Prostate gland (tissue), 2 donors: ENCODE measurements around the gene ZFP62. TPM values are rescaled to one million over a fixed set of nuclear protein-coding genes. Genes with fewer than 3 reads are reported as not detected.

Experiments used
- DNase-seq: peaks from one replicate; pipeline ENCODE4 v3.0.0-alpha.2; 2019; ENCODE audit warnings: low spot score
- H3K27ac ChIP-seq, 2 donors: fragments of 200-600 bp; sonication (generic); 2 replicates each; pipeline ENCODE4 v1.5.1; 2017 to 2019
- H3K27me3 ChIP-seq: fragments of 200-600 bp; sonication (generic); replicated peaks from 2 replicates; pipeline ENCODE4 v1.5.1; 2019; ENCODE audit not compliant: insufficient read depth
- H3K36me3 ChIP-seq, 2 donors: fragments of 200-600 bp; sonication (generic); 1 replicate in 1 of 2; 2 replicates in 1 of 2; pipeline versions ENCODE4 v1.5.1 to v1.8.1; 2017 to 2019
- H3K4me1 ChIP-seq: fragments of 200-600 bp; sonication (generic); replicated peaks from 2 replicates; pipeline ENCODE4 v1.5.1; 2019
- H3K4me3 ChIP-seq, 2 donors: fragments of 200-600 bp; sonication (generic); 2 replicates each; pipeline ENCODE4 v1.5.1; 2017 to 2019
- H3K9me3 ChIP-seq: fragments of 200-600 bp; sonication (generic); 2 replicates; pipeline ENCODE4 v1.5.1; 2017
- CTCF ChIP-seq, 4 experiments: fragments of 200-600 bp in 2 of 4; fragments of 450-650 bp in 2 of 4; sonication (generic) in 2 of 4; IDR thresholded peaks; 1 replicate in 3 of 4; 2 replicates in 1 of 4; pipeline ENCODE4 v1.5.1; 2016 to 2019; ENCODE audit warnings: antibody characterized with exemption in 4 of 4, mild to moderate bottlenecking in 2 of 4, moderate library complexity in 2 of 4
- POLR2A ChIP-seq: fragments of 450-650 bp; IDR thresholded peaks from one replicate; pipeline ENCODE4 v1.6.1; 2016; ENCODE audit warnings: antibody characterized with exemption, mild to moderate bottlenecking
- POLR2AphosphoS5 ChIP-seq: sonication (generic); formaldehyde crosslinking; IDR thresholded peaks from one replicate; pipeline ENCODE4 v1.6.1; 2017; ENCODE audit warnings: antibody characterized with exemption
- WGBS: methylation state at CpG from one replicate; pipeline ENCODE4 v1.1.5; 2018; 5-methylcytosine and 5-hydroxymethylcytosine counted together
- intact Hi-C: fragments of 100-400 bp; cut with DNase I; formaldehyde crosslinking; loops from one replicate; pipeline ENCODE4 v1.14.2; 2022
- total RNA-seq, 2 donors: library from RNA; depleted of rRNA; stranded (reverse); fragments of >200 nt; gene quantifications; one replicate each; pipeline ENCODE4 v1.1.0, GENCODE V29; 2016

ZFP62 gene
- total RNA-seq, 2 donors from 2014 or later: 24.5 to 28.1 TPM

- DNase-seq: no peak
- 96% methylated on average over 10 of the region's 10 CpGs for WGBS
Observed at GRCh38 chr5:180850434-180851078, 10.5 kb downstream of the ZFP62 start.

GRCh38 chr5:180849827-180850226, 11.2 kb downstream of the ZFP62 start:
- Histone ChIP-seq H3K27me3 (no peaks in the 10 kb centered on the region), H3K9me3 (no peaks in the 10 kb centered on the region), H3K36me3 (peaks cover 10 to 22% of the 10 kb centered on the region in 2 donors), H3K27ac (no peak overlapping the region), H3K4me1 (no peaks in the 10 kb centered on the region), H3K4me3 (no peak overlapping the region)
- intact Hi-C loops: no loop called here
- 99% methylated on average over 4 of the region's 4 CpGs for WGBS
- TF ChIP-seq POLR2A (no peak), CTCF (IDR thresholded peaks at IDR 0.05) (no peak), POLR2AphosphoS5 (no peak)
- DNase-seq: no peak

More at GRCh38 chr5:180850434-180851078, 10.5 kb downstream of the ZFP62 start:
- intact Hi-C loops: no loop called here
- no peaks in the 10 kb centered on the region for H3K27me3 ChIP-seq
- no peak overlapping the region for H3K4me3 ChIP-seq
- no peaks in the 10 kb centered on the region for H3K9me3 ChIP-seq
- H3K27ac ChIP-seq: no peak overlapping the region
- no peaks in the 10 kb centered on the region for H3K4me1 ChIP-seq
- H3K36me3 ChIP-seq: peaks cover 10 to 22% of the 10 kb centered on the region in 2 donors
- TF ChIP-seq POLR2AphosphoS5 (no peak), POLR2A (no peak), CTCF (IDR thresholded peaks at IDR 0.05) (no peak)

- Histone ChIP-seq H3K36me3 (peaks cover 10 to 22% of the 10 kb centered on the region in 2 donors), H3K4me1 (no peaks in the 10 kb centered on the region), H3K4me3 (no peak overlapping the region), H3K27ac (no peak overlapping the region), H3K9me3 (no peaks in the 10 kb centered on the region), H3K27me3 (no peaks in the 10 kb centered on the region)
- intact Hi-C loops: no loop called here
- WGBS: 100% methylated on average over 1 of the region's 1 CpG
- DNase-seq: no peak
- TF ChIP-seq CTCF (IDR thresholded peaks at IDR 0.05): no peak
- TF ChIP-seq POLR2AphosphoS5: no peak
- no peak for TF ChIP-seq POLR2A
Observed at GRCh38 chr5:180848878-180849277, 12.2 kb downstream of the ZFP62 start.

DNA sequence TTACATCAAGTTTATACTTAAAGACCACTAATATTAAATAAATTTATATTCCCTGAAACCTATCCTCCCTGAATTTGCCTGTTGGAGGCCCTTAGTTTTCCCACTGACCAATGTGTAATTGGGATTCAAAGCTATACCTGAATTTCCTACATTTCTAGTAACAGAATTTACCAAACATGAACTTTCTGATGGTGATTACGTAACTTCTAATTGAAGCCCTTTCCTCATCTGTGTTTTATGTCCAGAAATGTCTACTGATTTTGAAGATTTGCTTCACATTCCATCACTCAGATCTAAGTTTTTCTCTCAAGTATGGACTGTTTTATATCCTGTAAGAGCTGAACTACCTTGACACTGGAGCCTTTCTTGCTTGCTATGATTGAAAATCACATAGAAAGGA, 12.8 kb downstream of the ZFP62 start:
- peaks cover 10 to 22% of the 10 kb centered on the region in 2 donors for H3K36me3 ChIP-seq
- H3K9me3 ChIP-seq: no peaks in the 10 kb centered on the region

GRCh38 chr5:180847026-180847425, 14.1 kb downstream of the ZFP62 start:
- peaks cover 10 to 22% of the 10 kb centered on the region in 2 donors for H3K36me3 ChIP-seq
- no peak overlapping the region for H3K27ac ChIP-seq
- DNase-seq: no peak
- WGBS: 30% methylated on average over 3 of the region's 3 CpGs
- intact Hi-C loops: no loop called here
- H3K27me3 ChIP-seq: no peaks in the 10 kb centered on the region
- no peak for TF ChIP-seq CTCF (IDR thresholded peaks at IDR 0.05)
- TF ChIP-seq POLR2AphosphoS5: no peak
- no peak for TF ChIP-seq POLR2A
- no peaks in the 10 kb centered on the region for H3K4me1 ChIP-seq
- no peaks in the 10 kb centered on the region for H3K9me3 ChIP-seq
- no peak overlapping the region for H3K4me3 ChIP-seq

More for the DNA sequence above, 12.8 kb downstream of the ZFP62 start:
- TF ChIP-seq POLR2AphosphoS5: no peak
- no peak for TF ChIP-seq POLR2A
- intact Hi-C loops: no loop called here
- H3K27ac ChIP-seq: no peak overlapping the region
- no peaks in the 10 kb centered on the region for H3K27me3 ChIP-seq
- H3K4me1 ChIP-seq: no peaks in the 10 kb centered on the region
- H3K4me3 ChIP-seq: no peak overlapping the region
- 97% methylated on average over 1 of the region's 1 CpG for WGBS
- no peak for DNase-seq
